HepG2 (cell line): ENCODE data around the gene AKR1A1. TPM values are rescaled to one million over a fixed set of nuclear protein-coding genes. Genes with fewer than 3 reads are reported as not detected.

Experiments
- ARHGAP35 ChIP-seq: sonication (generic); formaldehyde crosslinking; IDR thresholded peaks from 2 replicates; pipeline ENCODE4 v1.9.0; 2022; ENCODE audit warnings: mild to moderate bottlenecking, inconsistent platforms, moderate library complexity, missing genetic modification reagents, borderline replicate concordance
- ATF7 ChIP-seq, 2 experiments: fragments of 450-650 bp in 1 of 2; sonication (generic) in 1 of 2; formaldehyde crosslinking in 1 of 2; IDR thresholded peaks; 2 replicates each; pipeline versions ENCODE4 v1.4.0 to v1.6.1; 2016 to 2020; ENCODE audit warnings: antibody characterized with exemption in 1 of 2, mild to moderate bottlenecking in 1 of 2, missing genetic modification reagents in 1 of 2
- CHD4 ChIP-seq: fragments of 200-600 bp; sonication (generic); IDR thresholded peaks from 2 replicates; pipeline ENCODE4 v1.7.0; 2017; ENCODE audit warnings: mild to moderate bottlenecking, low read length, borderline replicate concordance
- FOSL1 ChIP-seq: sonication (generic); formaldehyde crosslinking; IDR thresholded peaks from 2 replicates; pipeline ENCODE4 v1.9.0; 2021; ENCODE audit warnings: missing genetic modification reagents, borderline replicate concordance
- GLI4 ChIP-seq: sonication (generic); formaldehyde crosslinking; IDR thresholded peaks from 2 replicates; pipeline ENCODE4 v1.5.1; 2020; ENCODE audit warnings: missing genetic modification reagents, mild to moderate bottlenecking, moderate library complexity, borderline replicate concordance
- GRHL1 ChIP-seq: sonication (generic); formaldehyde crosslinking; conservative IDR thresholded peaks from 2 replicates; pipeline ENCODE4 v1.8.0; 2022; ENCODE audit warnings: missing genetic modification reagents
- HMGA1 ChIP-seq: sonication (generic); formaldehyde crosslinking; conservative IDR thresholded peaks from 2 replicates; pipeline ENCODE4 v1.4.0; 2020; ENCODE audit warnings: missing genetic modification reagents
- KMT2B ChIP-seq: IDR thresholded peaks from 2 replicates; pipeline ENCODE4 v1.6.1; 2016; ENCODE audit warnings: missing genetic modification reagents, missing compliant biosample characterization
- MLLT10 ChIP-seq: sonication (generic); formaldehyde crosslinking; IDR thresholded peaks from 2 replicates; pipeline ENCODE4 v1.4.0; 2020; ENCODE audit warnings: missing genetic modification reagents
- NFE2 ChIP-seq: sonication (generic); formaldehyde crosslinking; IDR thresholded peaks from 2 replicates; pipeline ENCODE4 v1.4.0; 2020; ENCODE audit warnings: missing genetic modification reagents
- NFKBIZ ChIP-seq: IDR thresholded peaks from 2 replicates; pipeline ENCODE4 v1.6.1; 2018; ENCODE audit warnings: missing genetic modification reagents, missing compliant biosample characterization
- NR2F2 ChIP-seq: IDR thresholded peaks from 2 replicates; pipeline ENCODE4 v1.6.1; 2012; ENCODE audit warnings: low read depth, inconsistent platforms, borderline replicate concordance
- PHF5A ChIP-seq: IDR thresholded peaks from one replicate; pipeline ENCODE4 v1.6.1; 2018; ENCODE audit warnings: low read depth, missing genetic modification reagents; ENCODE audit not compliant: unreplicated experiment
- SMARCE1 ChIP-seq: fragments of 450-650 bp; IDR thresholded peaks from 2 replicates; pipeline ENCODE4 v1.6.1; 2017; ENCODE audit warnings: borderline replicate concordance
- SNAI1 ChIP-seq: sonication (generic); formaldehyde crosslinking; IDR thresholded peaks from 2 replicates; pipeline ENCODE4 v1.5.0; 2020; ENCODE audit warnings: mild to moderate bottlenecking, missing genetic modification reagents, borderline replicate concordance
- THAP7 ChIP-seq: sonication (generic); formaldehyde crosslinking; IDR thresholded peaks from 2 replicates; pipeline ENCODE4 v1.8.1; 2023; ENCODE audit warnings: mild to moderate bottlenecking, missing genetic modification reagents
- ZBTB26 ChIP-seq: IDR thresholded peaks from 2 replicates; pipeline ENCODE4 v1.6.1; 2016; ENCODE audit warnings: missing compliant biosample characterization, missing genetic modification reagents, borderline replicate concordance
- ZFX ChIP-seq: sonication (generic); formaldehyde crosslinking; IDR thresholded peaks from 2 replicates; pipeline ENCODE4 v1.4.0; 2020; ENCODE audit warnings: mild to moderate bottlenecking, low read depth, missing genetic modification reagents, moderate library complexity
- ZNF263 ChIP-seq: sonication (generic); formaldehyde crosslinking; IDR thresholded peaks from 2 replicates; pipeline ENCODE4 v1.4.0; 2020; ENCODE audit warnings: missing genetic modification reagents
- ZNF280B ChIP-seq: sonication (generic); formaldehyde crosslinking; IDR thresholded peaks from 2 replicates; pipeline ENCODE4 v1.5.0; 2020; ENCODE audit warnings: missing genetic modification reagents, mild to moderate bottlenecking, borderline replicate concordance
- ZNF337 ChIP-seq: sonication (generic); formaldehyde crosslinking; IDR thresholded peaks from 2 replicates; pipeline ENCODE4 v1.5.1; 2020; ENCODE audit warnings: missing genetic modification reagents, low read depth, mild to moderate bottlenecking, borderline replicate concordance
- ZNF607 ChIP-seq: sonication (generic); formaldehyde crosslinking; IDR thresholded peaks from 2 replicates; pipeline ENCODE4 v1.5.1; 2020; ENCODE audit warnings: missing genetic modification reagents, mild to moderate bottlenecking, borderline replicate concordance
- ZNF780A ChIP-seq: sonication (generic); formaldehyde crosslinking; IDR thresholded peaks from 2 replicates; pipeline ENCODE4 v1.8.0; 2022; ENCODE audit warnings: mild to moderate bottlenecking, missing genetic modification reagents, moderate library complexity
- ZNF816 ChIP-seq: sonication (generic); formaldehyde crosslinking; IDR thresholded peaks from 2 replicates; pipeline ENCODE4 v1.8.0; 2022; ENCODE audit warnings: missing genetic modification reagents, mild to moderate bottlenecking, borderline replicate concordance
- ZNF883 ChIP-seq: sonication (generic); formaldehyde crosslinking; IDR thresholded peaks from 2 replicates; pipeline ENCODE4 v1.5.1; 2020; ENCODE audit warnings: mild to moderate bottlenecking, missing genetic modification reagents; ENCODE audit errors: not compliant biosample characterization
- polyA plus RNA-seq, 8 experiments: library from polyadenylated mRNA; depleted of rRNA in 3 of 8; stranded (reverse) in 7 of 8; unstranded in 1 of 8; fragments of >200 nt; fragmentation: Illumina TruSeq in 4 of 8; extraction: Trizol in 4 of 8; gene quantifications; 2 replicates each; pipeline versions ENCODE4 v1.2.1 to v1.2.3, GENCODE V29; 2011 to 2016; ENCODE audit warnings: low read depth in 4 of 8, missing spikeins in 1 of 8, mixed read lengths in 1 of 8; ENCODE audit not compliant: insufficient read depth in 1 of 8
- total RNA-seq, 5 experiments: library from RNA; depleted of rRNA; stranded (reverse); fragments of >200 nt; fragmentation: Illumina TruSeq; extraction: Trizol; gene quantifications; 2 replicates each; pipeline ENCODE4 v1.2.3, GENCODE V29; 2016; ENCODE audit warnings: low read depth in 1 of 5

The AKR1A1 gene
- total and polyA plus RNA-seq, 2 of the 13 experiments (the other 11 are each of a cell fraction or from before 2014, with no cell fraction given) = 181 to 217 TPM

GRCh38 chr1:45583666-45584350, 33.2 kb downstream of the AKR1A1 start, which contains the start of gene NASP (continued):
- 0 out of 2 replicates have a peak, but pooled peaks have one; percentile 24 for TF ChIP-seq FOSL1
- no peak for TF ChIP-seq CHD4
- TF ChIP-seq ZFX (CRISPR knock-in tag) = peak; percentile 72
- peak; percentile 66; the same call in 1 of the 2 replicates for TF ChIP-seq ZNF607 (CRISPR knock-in tag)
- 0 out of 2 replicates have a peak, but pooled peaks have one; percentile 20 for TF ChIP-seq THAP7 (CRISPR knock-in tag)
- TF ChIP-seq HMGA1 (CRISPR knock-in tag) = no peak
- no peak for TF ChIP-seq ATF7 (IDR thresholded peaks at IDR 0.05)
- TF ChIP-seq ATF7 (CRISPR knock-in tag; IDR thresholded peaks at IDR 0.05) = no peak
- no peak for TF ChIP-seq PHF5A (CRISPR knock-in tag)
- peak; percentile 83; the same call in 1 of the 2 replicates for TF ChIP-seq ZNF780A (CRISPR knock-in tag)
- TF ChIP-seq ZNF263 = no peak
- no peak; the same call in 1 of the 2 replicates for TF ChIP-seq ARHGAP35 (CRISPR knock-in tag)
- TF ChIP-seq SNAI1 (CRISPR knock-in tag) = no peak
- TF ChIP-seq ZNF883 (CRISPR knock-in tag) = no peak
- no peak for TF ChIP-seq GRHL1 (CRISPR knock-in tag)
- TF ChIP-seq ZNF280B (CRISPR knock-in tag) = 0 out of 2 replicates have a peak, but pooled peaks have one; percentile 49
- TF ChIP-seq MLLT10 (CRISPR knock-in tag) = no peak
- 0 out of 2 replicates have a peak, but pooled peaks have one; percentile 35 for TF ChIP-seq ZNF816 (CRISPR knock-in tag)
- TF ChIP-seq NR2F2 = no peak
- TF ChIP-seq GLI4 (CRISPR knock-in tag) = no peak
- TF ChIP-seq ZNF337 = no peak
- TF ChIP-seq KMT2B (CRISPR knock-in tag) = no peak; the same call in none of the 2 replicates
- no peak for TF ChIP-seq ZBTB26 (CRISPR knock-in tag)
- TF ChIP-seq SMARCE1 = no peak
- no peak for TF ChIP-seq NFKBIZ (CRISPR knock-in tag)
- TF ChIP-seq NFE2 (CRISPR knock-in tag) = no peak
